Sigmoid colon (tissue), 7 donors: Measurements from ENCODE around the gene ZFP92. TPM values are rescaled to one million over a fixed set of nuclear protein-coding genes. Genes with fewer than 3 reads are reported as not detected.

Experiments
- DNase-seq: peaks from one replicate; pipeline ENCODE4 v3.0.0-alpha.2; 2019
- H3K27ac ChIP-seq, 4 donors: fragments of 200-600 bp; sonication (generic); one replicate each; pipeline ENCODE4 v1.5.1; 2016 to 2019; ENCODE audit warnings: mild to moderate bottlenecking in 1 of 4
- H3K27me3 ChIP-seq, 3 donors: fragments of 200-600 bp; sonication (generic); one replicate each; pipeline ENCODE4 v1.5.1; 2019; ENCODE audit warnings: mild to moderate bottlenecking in 1 of 3
- H3K36me3 ChIP-seq, 4 donors: fragments of 200-600 bp; sonication (generic); one replicate each; pipeline ENCODE4 v1.5.1; 2016 to 2019
- H3K4me1 ChIP-seq, 4 donors: fragments of 200-600 bp; sonication (generic); one replicate each; pipeline ENCODE4 v1.5.1; 2017 to 2019
- H3K4me3 ChIP-seq, 4 donors: fragments of 200-600 bp; sonication (generic); one replicate each; pipeline ENCODE4 v1.5.1; 2017 to 2019; ENCODE audit warnings: mild to moderate bottlenecking in 2 of 4, moderate library complexity in 1 of 4
- H3K9me3 ChIP-seq, 4 donors: fragments of 200-600 bp in 3 of 4; sonication (generic) in 3 of 4; one replicate each; pipeline versions ENCODE4 v1.5.1 to v1.6.1; 2013 to 2019
- EP300 ChIP-seq, 4 donors: sonication (generic); formaldehyde crosslinking; IDR thresholded peaks; one replicate each; pipeline ENCODE4 v1.6.1; 2017; ENCODE audit warnings: antibody characterized with exemption in 4 of 4
- POLR2A ChIP-seq, 2 donors: fragments of 450-650 bp; IDR thresholded peaks; one replicate each; pipeline ENCODE4 v1.6.1; 2016; ENCODE audit warnings: antibody characterized with exemption in 2 of 2, mild to moderate bottlenecking in 2 of 2, moderate library complexity in 2 of 2
- POLR2AphosphoS5 ChIP-seq, 4 donors: sonication (generic); formaldehyde crosslinking; IDR thresholded peaks; one replicate each; pipeline ENCODE4 v1.6.1; 2017; ENCODE audit warnings: antibody characterized with exemption in 4 of 4
- WGBS, 2 donors: extraction: QIAGEN DNeasy Blood & Tissue Kit; methylation state at CpG; one replicate each; pipeline ENCODE4 v1.1.7; 2013; 5-methylcytosine and 5-hydroxymethylcytosine counted together
- intact Hi-C: fragments of 100-400 bp; cut with DNase I; formaldehyde crosslinking; loops from one replicate; pipeline ENCODE4 v1.15.1; 2023
- polyA plus RNA-seq, 3 donors: library from polyadenylated mRNA; stranded (reverse); fragments of 200-250 nt; gene quantifications; one replicate each; pipeline ENCODE4 v1.2.3, GENCODE V29; 2013
- total RNA-seq, 4 donors: library from RNA; depleted of rRNA; stranded (reverse); fragments of >200 nt; gene quantifications; one replicate each; pipeline ENCODE4 v1.1.0, GENCODE V29; 2016
- TF ChIP-seq, protein P1 (sequence below), 4 experiments: fragments of 450-650 bp in 3 of 4; fragments of 200-600 bp in 1 of 4; IDR thresholded peaks; one replicate each; pipeline ENCODE4 v1.5.1; 2016 to 2019; ENCODE audit warnings: antibody characterized with exemption in 4 of 4, mild to moderate bottlenecking in 3 of 4, moderate library complexity in 2 of 4
- donor health status: healthy with polysubstance abuse.
- donor health status: Bipolar disorder and iron deficiency.
- donor health status: healthy.

Gene ZFP92
- total and polyA plus RNA-seq, 7 donors: 0.35 to 2.2 (median 1.9) TPM; not detected in 2

DNA sequence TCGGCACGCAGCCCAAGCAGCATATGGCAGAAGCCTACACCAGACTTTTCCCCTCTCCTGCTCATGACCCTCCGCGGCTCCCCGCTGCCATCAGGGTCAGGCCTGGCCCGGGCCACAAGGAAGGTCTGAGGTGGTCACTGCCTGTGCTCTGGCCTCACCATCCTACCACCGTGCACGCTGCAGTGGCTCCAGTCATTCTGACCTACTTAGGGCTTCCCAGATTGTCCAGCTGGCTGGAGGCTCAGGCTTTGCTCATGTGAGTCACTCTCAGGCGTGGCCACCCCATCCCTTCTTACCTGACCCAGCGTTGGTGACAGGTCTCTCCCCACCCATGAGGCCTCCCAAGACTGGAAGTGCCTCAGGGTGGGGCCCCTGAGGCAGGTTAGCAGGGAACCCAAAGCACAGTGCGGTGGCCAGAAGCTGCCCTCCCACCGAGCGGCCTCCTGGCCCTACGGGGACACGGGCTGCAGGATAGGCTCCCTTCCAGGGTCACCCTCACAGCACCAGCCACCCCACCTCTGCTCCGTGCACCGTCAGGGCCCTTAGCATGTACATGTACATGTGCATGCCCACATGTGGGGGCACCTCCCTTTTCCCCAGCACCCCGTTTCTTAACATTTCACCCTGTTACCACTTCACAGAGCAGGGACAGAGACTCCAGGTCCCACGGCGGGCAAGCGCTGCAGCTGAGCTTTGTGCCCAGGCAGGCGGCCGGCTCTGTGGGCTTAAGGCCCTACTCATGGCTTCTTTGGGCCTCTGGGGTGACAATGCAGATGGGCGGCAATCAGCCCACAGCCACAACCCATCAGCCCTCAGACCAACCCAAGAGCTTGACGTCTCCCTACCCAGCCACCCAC lies 32.4 kb downstream of the ZFP92 start:
- H3K27me3 ChIP-seq: no peaks in the 10 kb centered on the region
- no peaks in the 10 kb centered on the region for H3K36me3 ChIP-seq
- intact Hi-C loops: no loop called here
- H3K4me3 ChIP-seq: no peak overlapping the region
- peaks cover 0 to 4% (median 0%) of the 10 kb centered on the region in 4 donors for H3K9me3 ChIP-seq
- 75 to 85% methylated on average over 25 of the region's 25 CpGs for WGBS, 2 donors
- no peaks in the 10 kb centered on the region for H3K4me1 ChIP-seq
- no peak overlapping the region for H3K27ac ChIP-seq
- peak; percentile 46 for DNase-seq
- TF ChIP-seq, protein P1, sequence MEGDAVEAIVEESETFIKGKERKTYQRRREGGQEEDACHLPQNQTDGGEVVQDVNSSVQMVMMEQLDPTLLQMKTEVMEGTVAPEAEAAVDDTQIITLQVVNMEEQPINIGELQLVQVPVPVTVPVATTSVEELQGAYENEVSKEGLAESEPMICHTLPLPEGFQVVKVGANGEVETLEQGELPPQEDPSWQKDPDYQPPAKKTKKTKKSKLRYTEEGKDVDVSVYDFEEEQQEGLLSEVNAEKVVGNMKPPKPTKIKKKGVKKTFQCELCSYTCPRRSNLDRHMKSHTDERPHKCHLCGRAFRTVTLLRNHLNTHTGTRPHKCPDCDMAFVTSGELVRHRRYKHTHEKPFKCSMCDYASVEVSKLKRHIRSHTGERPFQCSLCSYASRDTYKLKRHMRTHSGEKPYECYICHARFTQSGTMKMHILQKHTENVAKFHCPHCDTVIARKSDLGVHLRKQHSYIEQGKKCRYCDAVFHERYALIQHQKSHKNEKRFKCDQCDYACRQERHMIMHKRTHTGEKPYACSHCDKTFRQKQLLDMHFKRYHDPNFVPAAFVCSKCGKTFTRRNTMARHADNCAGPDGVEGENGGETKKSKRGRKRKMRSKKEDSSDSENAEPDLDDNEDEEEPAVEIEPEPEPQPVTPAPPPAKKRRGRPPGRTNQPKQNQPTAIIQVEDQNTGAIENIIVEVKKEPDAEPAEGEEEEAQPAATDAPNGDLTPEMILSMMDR (IDR thresholded peaks at IDR 0.05): no peak
- TF ChIP-seq EP300 (IDR thresholded peaks at IDR 0.05) (no peak), POLR2A (IDR thresholded peaks at IDR 0.05) (no peak), POLR2AphosphoS5 (IDR thresholded peaks at IDR 0.05) (no peak)

DNA sequence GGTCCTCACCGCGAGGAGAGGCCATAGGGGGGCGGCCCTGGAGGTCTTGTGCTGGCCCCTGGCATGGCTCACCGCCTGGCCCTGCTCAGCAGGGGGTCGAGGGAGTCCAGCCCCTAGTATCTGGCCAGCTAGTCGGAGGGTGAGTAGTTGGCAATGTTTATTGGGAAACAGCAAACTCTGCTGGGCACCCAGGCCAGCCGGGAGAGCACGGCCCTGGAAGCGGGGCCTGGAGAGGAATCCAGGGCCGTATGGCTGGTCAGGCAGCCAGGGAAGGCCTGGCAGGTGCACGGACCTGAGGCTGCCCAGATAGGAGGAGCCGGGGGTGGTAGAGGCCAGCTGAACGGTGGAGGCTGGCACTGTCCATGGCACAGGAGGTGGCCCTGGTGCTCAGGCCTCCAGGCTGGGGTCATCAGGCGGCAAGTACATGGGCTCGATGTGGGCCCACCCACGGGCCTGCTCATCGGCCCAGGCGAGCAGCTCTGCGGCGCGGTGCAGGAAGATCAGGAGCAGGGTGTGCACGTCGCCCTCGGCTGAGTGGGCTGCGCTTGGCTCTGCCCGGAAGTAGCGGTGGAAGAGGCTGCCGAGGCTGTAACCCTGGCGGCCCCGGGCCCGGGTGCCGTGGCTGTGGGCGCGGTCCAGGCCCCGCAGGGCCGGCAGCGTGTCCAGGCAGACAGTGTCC lies 33.2 kb downstream of the ZFP92 start:
- Histone ChIP-seq H3K27ac (no peak overlapping the region), H3K27me3 (no peaks in the 10 kb centered on the region), H3K4me3 (no peak overlapping the region), H3K36me3 (no peaks in the 10 kb centered on the region), H3K9me3 (peaks cover 0 to 4% (median 0%) of the 10 kb centered on the region in 4 donors), H3K4me1 (no peaks in the 10 kb centered on the region)
- intact Hi-C loops: no loop called here
- WGBS, 2 donors: 80 to 92% methylated on average over 37 of the region's 37 CpGs
- DNase-seq: peak; percentile 57
- TF ChIP-seq POLR2A (IDR thresholded peaks at IDR 0.05): no peak
- TF ChIP-seq, protein P1 (IDR thresholded peaks at IDR 0.05): no peak
- no peak for TF ChIP-seq EP300 (IDR thresholded peaks at IDR 0.05)

DNA sequence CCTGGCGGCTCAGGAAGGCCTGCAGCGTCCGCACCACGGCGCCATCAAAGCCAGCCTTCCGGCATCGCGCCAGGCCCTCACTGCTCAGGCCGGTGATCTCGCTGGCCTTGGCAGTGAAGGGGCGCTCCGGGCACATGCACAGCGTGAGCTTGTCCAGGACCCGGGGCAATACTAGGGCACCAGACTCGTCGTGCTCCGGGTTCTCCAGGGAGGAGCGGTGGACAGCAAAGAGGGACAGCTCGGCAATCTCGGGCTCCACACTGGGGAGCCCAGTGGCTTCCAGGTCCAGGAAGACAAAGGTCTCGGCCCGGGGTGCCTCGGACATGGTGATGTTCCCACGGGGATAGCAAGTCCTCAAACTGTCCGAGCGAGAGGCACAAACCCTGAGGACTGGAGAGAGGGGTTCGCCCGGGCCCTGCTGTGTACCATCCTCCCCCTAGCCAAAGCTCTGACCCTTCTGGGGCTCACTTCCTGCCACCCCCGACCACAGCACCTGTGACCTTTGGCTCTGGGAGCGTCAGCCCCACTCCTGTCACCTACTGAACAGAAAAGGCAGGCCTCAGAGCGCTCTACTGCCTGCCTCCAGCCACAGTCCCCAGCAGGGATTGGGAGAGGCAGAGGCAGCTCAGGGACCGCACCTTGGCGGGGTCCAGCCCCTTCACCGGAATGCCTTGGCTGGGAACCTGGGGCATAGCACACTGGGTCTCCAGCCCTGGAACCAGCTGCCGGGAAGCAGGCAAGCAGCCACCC lies 34.0 kb downstream of the ZFP92 start:
- Histone ChIP-seq H3K27me3 (no peaks in the 10 kb centered on the region), H3K9me3 (no peaks in the 10 kb centered on the region), H3K36me3 (no peaks in the 10 kb centered on the region), H3K27ac (no peak overlapping the region), H3K4me3 (no peak overlapping the region), H3K4me1 (no peaks in the 10 kb centered on the region)
- DNase-seq: peak; percentile 57
- whole genome bisulfite sequencing, 2 donors: 75 to 90% methylated on average over 35 of the region's 35 CpGs
- intact Hi-C loops: no loop called here
- TF ChIP-seq POLR2AphosphoS5 (IDR thresholded peaks at IDR 0.05): no peak
- no peak for TF ChIP-seq EP300 (IDR thresholded peaks at IDR 0.05)
- TF ChIP-seq, protein P1 (IDR thresholded peaks at IDR 0.05): no peak
- TF ChIP-seq POLR2A (IDR thresholded peaks at IDR 0.05): no peak

DNA sequence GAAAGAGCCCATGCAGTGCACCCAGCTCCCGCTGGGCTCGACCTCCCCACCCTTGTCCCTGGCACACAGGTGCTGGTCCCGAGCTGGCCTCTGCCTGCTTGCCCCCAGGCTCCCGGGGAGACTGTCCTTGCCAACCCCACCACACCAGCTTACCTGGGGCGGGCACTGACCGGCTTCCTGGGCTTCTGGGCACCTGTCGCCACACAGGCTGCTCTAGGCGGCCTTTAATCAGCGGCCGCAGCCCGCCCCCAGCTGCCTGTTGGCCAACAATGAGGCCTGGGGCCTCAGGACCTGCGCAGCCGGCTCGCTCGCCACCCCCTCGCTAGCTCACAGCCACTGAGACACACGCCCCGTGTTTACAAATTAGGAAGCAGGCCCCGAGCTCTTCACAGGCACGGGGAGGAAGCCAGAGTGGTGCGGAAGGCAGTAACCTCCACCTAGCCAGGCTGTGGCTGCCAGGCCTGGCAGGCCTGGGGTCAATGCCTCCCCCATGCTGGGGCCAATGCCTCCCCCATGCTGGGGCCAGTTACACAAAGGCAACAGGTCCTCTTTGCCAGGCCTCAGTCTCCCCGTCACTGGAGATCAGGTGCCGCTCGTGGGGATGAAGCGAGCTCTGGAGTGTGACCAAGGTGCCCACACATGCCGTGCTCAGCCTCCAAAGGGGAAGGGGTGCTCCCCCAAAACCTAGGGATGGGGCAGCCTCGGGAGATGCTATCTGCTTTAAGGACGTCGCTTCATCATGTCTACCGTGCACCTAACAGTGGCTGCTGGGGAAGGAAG lies 34.8 kb downstream of the ZFP92 start, which contains the start of gene TREX2:
TSS of gene TREX2 (minus strand) at position 201 of the 780 bp plus-strand sequence. CDS start 626 bp downstream, outside the sequence.
- Histone ChIP-seq H3K9me3 (no peaks in the 10 kb centered on the region), H3K4me3 (no peak within 1 kb of the TSS), H3K27me3 (no peaks in the 10 kb centered on the region), H3K4me1 (no peaks in the 10 kb centered on the region), H3K36me3 (no peaks in the 10 kb centered on the region), H3K27ac (no peak within 1 kb of the TSS)
- WGBS, 2 donors: 65 to 80% methylated on average over 30 of the region's 30 CpGs
- TF ChIP-seq EP300 (IDR thresholded peaks at IDR 0.05) (no peak), POLR2A (IDR thresholded peaks at IDR 0.05) (no peak), POLR2AphosphoS5 (IDR thresholded peaks at IDR 0.05) (no peak)
- TF ChIP-seq, protein P1 (IDR thresholded peaks at IDR 0.05): no peak
- intact Hi-C loops: no loop called here
- peak; percentile 55 for DNase-seq
